IPS-18a (cell line): ENCODE data around the gene ACOT13.
"Not testable (repeated sequence)": the region's sequence is repeated elsewhere in the genome, so short reads cannot be mapped to it uniquely, and the experiment has no call there.

Experiments used
- H3K27ac ChIP-seq: one replicate; pipeline ENCODE4 v1.5.1; 2013; ENCODE audit warnings: low read length
- H3K27me3 ChIP-seq: one replicate; pipeline ENCODE4 v1.6.1; 2013; ENCODE audit warnings: mild to moderate bottlenecking, low read length; ENCODE audit not compliant: control insufficient read depth, insufficient read depth
- H3K36me3 ChIP-seq: one replicate; pipeline ENCODE4 v1.6.1; 2013; ENCODE audit warnings: low read depth, low read length; ENCODE audit not compliant: control insufficient read depth
- H3K4me1 ChIP-seq: one replicate; pipeline ENCODE4 v1.6.1; 2013; ENCODE audit warnings: low read depth, low read length; ENCODE audit not compliant: control insufficient read depth
- H3K4me3 ChIP-seq: one replicate; pipeline ENCODE4 v1.5.1; 2013; ENCODE audit warnings: low read length
- H3K9ac ChIP-seq: one replicate; pipeline ENCODE4 v1.6.1; 2013; ENCODE audit warnings: mild to moderate bottlenecking, low read length, moderate library complexity
- H3K9me3 ChIP-seq: one replicate; pipeline ENCODE4 v1.6.1; 2013; ENCODE audit warnings: low read depth, low read length; ENCODE audit not compliant: control insufficient read depth

Gene ACOT13

DNA sequence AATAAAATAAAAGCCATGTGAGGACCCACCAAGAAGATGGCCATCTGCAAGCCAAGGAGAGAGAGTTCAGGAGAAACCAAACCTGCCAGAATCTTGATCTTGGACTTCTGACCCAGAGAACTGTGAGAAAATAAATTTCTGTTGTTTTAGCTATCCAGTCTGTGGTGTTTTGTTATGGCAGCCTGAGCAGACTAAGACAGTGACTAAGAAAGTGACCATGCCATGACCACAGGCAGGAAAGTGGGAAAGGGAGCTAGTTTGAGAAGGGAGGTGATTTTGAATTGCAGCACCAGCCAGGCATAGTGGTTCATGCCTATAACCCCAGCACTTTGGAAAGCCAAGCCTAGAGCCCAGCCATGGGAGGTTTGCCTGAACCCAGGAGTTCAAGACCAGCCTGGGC, 74.0 kb downstream of the ACOT13 start:
- no peaks in the 10 kb centered on the region for H3K4me1 ChIP-seq
- no peak overlapping the region for H3K4me3 ChIP-seq
- no peaks in the 10 kb centered on the region for H3K9me3 ChIP-seq
- no peaks in the 10 kb centered on the region for H3K27me3 ChIP-seq
- H3K27ac ChIP-seq, result no peak overlapping the region
- no peaks in the 10 kb centered on the region for H3K36me3 ChIP-seq
- no peak overlapping the region for H3K9ac ChIP-seq

DNA sequence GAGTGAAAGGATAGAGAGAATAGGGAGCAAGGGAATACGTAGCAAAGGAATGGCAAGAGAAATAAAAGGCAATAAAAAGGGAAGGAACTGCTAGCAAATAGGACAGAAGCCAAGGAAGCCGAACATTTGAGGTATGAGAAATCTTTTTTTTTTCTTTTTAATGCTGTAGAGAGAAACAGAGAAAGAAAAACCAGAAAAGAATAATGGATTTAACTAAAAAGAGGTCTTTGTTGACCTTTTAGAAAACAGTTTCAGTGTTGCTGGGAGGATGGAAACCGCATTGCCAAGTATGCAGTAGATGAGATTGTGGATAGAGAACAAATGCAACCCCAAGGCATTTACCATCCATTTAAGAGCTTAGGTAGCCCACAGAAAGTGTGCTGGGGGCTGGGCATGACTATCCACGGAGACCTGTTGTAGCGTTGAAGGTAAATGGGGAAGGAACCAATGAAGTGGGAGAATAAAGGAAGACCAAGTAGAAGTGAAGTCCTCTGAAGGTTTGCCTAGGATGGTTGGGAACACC, 75.4 kb downstream of the ACOT13 start:
- no peaks in the 10 kb centered on the region for H3K9me3 ChIP-seq
- H3K9ac ChIP-seq, result no peak overlapping the region
- H3K36me3 ChIP-seq, result no peaks in the 10 kb centered on the region
- no peaks in the 10 kb centered on the region for H3K4me1 ChIP-seq
- no peaks in the 10 kb centered on the region for H3K27me3 ChIP-seq
- no peak overlapping the region for H3K4me3 ChIP-seq
- no peak overlapping the region for H3K27ac ChIP-seq

DNA sequence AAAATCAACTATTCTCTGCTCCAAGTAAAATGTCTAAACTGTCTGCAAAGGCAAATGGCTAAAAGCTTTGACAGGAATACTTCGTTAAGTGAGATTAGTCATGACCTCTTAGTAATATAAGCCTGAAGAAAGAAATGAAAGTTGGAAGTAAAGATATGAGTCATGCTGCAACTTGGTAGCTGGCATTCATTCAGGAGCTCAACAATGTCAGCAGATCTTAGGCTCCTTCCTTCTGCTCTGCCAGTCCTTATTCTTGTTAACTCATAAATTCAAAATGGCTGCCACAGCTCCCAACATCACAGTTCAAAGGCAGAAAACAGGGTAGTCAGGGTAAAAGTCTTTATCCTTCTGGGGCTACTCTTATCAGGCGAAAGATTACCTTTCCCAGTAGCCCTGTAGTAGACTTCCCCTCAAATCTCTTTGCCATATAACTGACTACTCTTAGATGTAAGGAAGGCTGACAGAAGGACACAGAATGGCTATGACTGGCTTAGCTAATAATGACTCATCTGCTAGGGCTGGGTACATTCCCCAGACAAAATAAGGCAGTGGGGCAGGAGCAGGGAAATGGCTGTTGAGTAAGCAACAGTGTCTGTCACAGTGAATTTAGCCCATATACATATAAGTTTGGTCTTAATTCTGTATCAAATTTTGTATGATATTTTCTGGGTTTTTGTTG, 76.5 kb downstream of the ACOT13 start:
- H3K27ac ChIP-seq, result no peak overlapping the region
- no peak overlapping the region for H3K4me3 ChIP-seq
- H3K36me3 ChIP-seq, result no peaks in the 10 kb centered on the region

DNA sequence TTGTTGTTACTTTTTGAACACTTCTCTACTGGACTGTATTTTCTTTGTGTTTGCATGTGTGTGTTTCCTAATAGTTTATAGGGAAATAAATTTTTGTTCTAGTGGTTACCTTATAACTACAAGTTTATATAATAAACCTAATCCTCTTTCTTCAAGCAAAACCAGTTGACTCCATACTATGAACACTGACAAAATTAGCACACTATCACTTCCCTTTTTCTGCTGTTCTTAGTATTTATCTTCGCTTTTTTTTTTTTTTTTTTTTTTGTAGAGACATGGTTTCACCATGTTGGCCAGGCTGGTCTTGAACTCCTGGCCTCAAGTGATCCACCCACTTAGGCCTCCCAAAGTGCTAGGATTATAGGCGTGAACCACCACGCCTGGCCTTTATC, 77.1 kb downstream of the ACOT13 start:
- no peaks in the 10 kb centered on the region for H3K27me3 ChIP-seq
- no peak overlapping the region for H3K9ac ChIP-seq
- H3K4me3 ChIP-seq, result no peak overlapping the region
- no peak overlapping the region for H3K27ac ChIP-seq
- no peaks in the 10 kb centered on the region for H3K4me1 ChIP-seq
- no peaks in the 10 kb centered on the region for H3K9me3 ChIP-seq
- H3K36me3 ChIP-seq, result no peaks in the 10 kb centered on the region

More for the DNA sequence above, 76.5 kb downstream of the ACOT13 start:
- H3K9me3 ChIP-seq, result no peaks in the 10 kb centered on the region
- H3K27me3 ChIP-seq, result no peaks in the 10 kb centered on the region
- H3K4me1 ChIP-seq, result no peaks in the 10 kb centered on the region
- no peak overlapping the region for H3K9ac ChIP-seq

DNA sequence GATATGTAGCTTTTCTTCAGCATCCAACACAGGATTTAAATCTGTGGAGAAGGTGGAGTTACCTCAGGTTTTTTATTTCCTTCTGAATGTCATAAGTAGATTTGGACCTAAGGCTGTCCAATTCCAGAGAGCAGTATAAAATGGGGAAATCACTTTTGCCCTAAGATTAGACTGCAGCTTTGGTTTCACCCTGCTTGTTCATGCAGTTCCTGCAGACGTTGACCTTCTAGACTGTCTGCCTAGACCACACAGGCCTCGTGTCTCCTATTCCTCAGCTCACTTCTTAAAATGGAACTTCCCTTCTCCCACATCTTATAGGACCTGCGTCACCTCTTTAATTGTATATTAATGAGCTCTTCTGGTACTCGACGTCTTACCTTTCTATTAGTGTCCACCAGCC, 78.0 kb downstream of the ACOT13 start:
- Histone ChIP-seq H3K9ac (no peak overlapping the region), H3K36me3 (no peaks in the 10 kb centered on the region), H3K9me3 (no peaks in the 10 kb centered on the region), H3K4me1 (no peaks in the 10 kb centered on the region), H3K4me3 (no peak overlapping the region), H3K27ac (no peak overlapping the region), H3K27me3 (no peaks in the 10 kb centered on the region)

GRCh38 chr6:24749297-24749696, 82.4 kb downstream of the ACOT13 start:
- Histone ChIP-seq H3K27me3 (no peaks in the 10 kb centered on the region), H3K9ac (no peak overlapping the region), H3K4me3 (no peak overlapping the region), H3K36me3 (no peaks in the 10 kb centered on the region), H3K27ac (no peak overlapping the region), H3K9me3 (no peaks in the 10 kb centered on the region), H3K4me1 (no peaks in the 10 kb centered on the region)

- not testable (repeated sequence) for H3K9ac ChIP-seq, H3K36me3 ChIP-seq, H3K27me3 ChIP-seq, H3K4me3 ChIP-seq, H3K9me3 ChIP-seq, H3K4me1 ChIP-seq, H3K27ac ChIP-seq
Observed at GRCh38 chr6:24750878-24751277, 84.0 kb downstream of the ACOT13 start.

GRCh38 chr6:24752503-24752902, 85.6 kb downstream of the ACOT13 start:
- Histone ChIP-seq H3K9me3 (no peaks in the 10 kb centered on the region), H3K4me3 (no peak overlapping the region), H3K27ac (no peak overlapping the region), H3K4me1 (no peaks in the 10 kb centered on the region), H3K27me3 (no peaks in the 10 kb centered on the region), H3K9ac (no peak overlapping the region), H3K36me3 (no peaks in the 10 kb centered on the region)

GRCh38 chr6:24752917-24753492, 86.1 kb downstream of the ACOT13 start:
- Histone ChIP-seq H3K9me3 (no peaks in the 10 kb centered on the region), H3K4me3 (no peak overlapping the region), H3K27me3 (no peaks in the 10 kb centered on the region), H3K4me1 (no peaks in the 10 kb centered on the region), H3K27ac (no peak overlapping the region), H3K36me3 (no peaks in the 10 kb centered on the region), H3K9ac (no peak overlapping the region)

- Histone ChIP-seq H3K4me1 (no peaks in the 10 kb centered on the region), H3K4me3 (no peak overlapping the region), H3K27me3 (no peaks in the 10 kb centered on the region), H3K27ac (no peak overlapping the region), H3K9ac (no peak overlapping the region), H3K36me3 (no peaks in the 10 kb centered on the region), H3K9me3 (no peaks in the 10 kb centered on the region)
Observed at GRCh38 chr6:24753545-24753944, 86.7 kb downstream of the ACOT13 start.

DNA sequence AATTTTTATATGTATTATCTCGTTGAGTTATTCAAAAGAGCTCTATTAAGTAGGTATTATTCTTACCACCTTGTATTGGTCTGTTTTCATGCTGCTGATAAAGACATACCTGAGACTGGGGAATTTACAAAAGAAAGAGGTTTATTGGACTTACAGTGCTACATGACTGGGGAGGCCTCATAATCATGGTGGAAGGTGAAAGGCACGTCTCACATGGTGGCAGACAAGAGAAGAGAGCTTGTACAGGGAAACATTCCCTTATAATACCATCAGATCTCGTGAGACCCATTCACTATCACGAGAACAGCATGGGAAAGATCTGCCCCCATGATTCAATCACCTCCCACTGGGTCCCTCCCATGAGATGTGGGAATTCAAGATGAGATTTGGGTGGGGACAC, 87.5 kb downstream of the ACOT13 start:
- H3K36me3 ChIP-seq, H3K27ac ChIP-seq: not testable (repeated sequence)

More for the DNA sequence above, 87.5 kb downstream of the ACOT13 start:
- not testable (repeated sequence) for H3K27me3 ChIP-seq, H3K9ac ChIP-seq, H3K4me1 ChIP-seq, H3K9me3 ChIP-seq, H3K4me3 ChIP-seq
